Stimulated activated CD8-positive, alpha-beta memory T cell treated with anti-CD3 and anti-CD28 coated beads, Interleukin-12 subunit alpha, Interleukin-12 subunit beta, amount 100 ng/mL, for 24 hours (primary cell): ENCODE data around the gene REN.

Experiments
- DNase-seq: peaks from one replicate; pipeline ENCODE4 v3.0.0-alpha.2; 2020; ENCODE audit errors: extremely low read depth

REN gene

GRCh38 chr1:204131978-204132377, 34.2 kb downstream of the REN start:
- DNase-seq = no peak

- no peak for DNase-seq
These were observed 34.9 kb downstream of the REN start for GRCh38 chr1:204130981-204131892.

GRCh38 chr1:204130178-204130577, 36.0 kb downstream of the REN start:
- no peak for DNase-seq

- DNase-seq = peak; percentile 28
These were observed 36.9 kb downstream of the REN start for GRCh38 chr1:204128964-204129896.

GRCh38 chr1:204128464-204128963, 37.6 kb downstream of the REN start:
- DNase-seq = no peak

GRCh38 chr1:204127597-204128242, 38.4 kb downstream of the REN start:
- DNase-seq = no peak

- DNase-seq = no peak
These were observed 39.2 kb downstream of the REN start for GRCh38 chr1:204126956-204127355.

- DNase-seq = no peak
These were observed 39.8 kb downstream of the REN start for GRCh38 chr1:204126386-204126785.

- no peak for DNase-seq
These were observed 40.3 kb downstream of the REN start for GRCh38 chr1:204125759-204126351.

- no peak for DNase-seq
These were observed 41.5 kb downstream of the REN start for GRCh38 chr1:204124639-204125038.

GRCh38 chr1:204123376-204123775, 42.8 kb downstream of the REN start:
- DNase-seq = no peak

- DNase-seq = no peak
These were observed 44.1 kb downstream of the REN start for GRCh38 chr1:204121840-204122555.

- DNase-seq = no peak
These were observed 49.6 kb downstream of the REN start for GRCh38 chr1:204116539-204116938.

GRCh38 chr1:204115116-204115515, 51.0 kb downstream of the REN start:
- DNase-seq = no peak

GRCh38 chr1:204114606-204115005, 51.5 kb downstream of the REN start:
- no peak for DNase-seq

- DNase-seq = no peak
These were observed 52.2 kb downstream of the REN start for GRCh38 chr1:204113896-204114295.

- DNase-seq = no peak
These were observed 53.0 kb downstream of the REN start for GRCh38 chr1:204112876-204113730.

GRCh38 chr1:204110894-204111633, 55.1 kb downstream of the REN start:
- DNase-seq = no peak
